ENCODE data around the gene RCAN1. TPM values are rescaled to one million over a fixed set of nuclear protein-coding genes. Genes with fewer than 3 reads are reported as not detected.
"Not testable (repeated sequence)": the region's sequence is repeated elsewhere in the genome, so short reads cannot be mapped to it uniquely, and the experiment has no call there.

The RCAN1 gene
- total RNA-seq, 1 donor from 2014 or later, result 22.8 TPM

- DNase-seq (ENCODE audit: low spot score), result no peak
Observed at GRCh38 chr21:34569381-34569979, 45.4 kb downstream of the RCAN1 start.

GRCh38 chr21:34568801-34569200 is 46.1 kb downstream of the RCAN1 start:
- DNase-seq (ENCODE audit: low spot score), result not testable (repeated sequence)

- DNase-seq (ENCODE audit: low spot score), result no peak
Observed at GRCh38 chr21:34567604-34568155, 47.2 kb downstream of the RCAN1 start.

- DNase-seq (ENCODE audit: low spot score), result no peak
Observed at GRCh38 chr21:34565238-34565637, 49.7 kb downstream of the RCAN1 start.

GRCh38 chr21:34563370-34563769 is 51.5 kb downstream of the RCAN1 start:
- DNase-seq (ENCODE audit: low spot score), result not testable (repeated sequence)

GRCh38 chr21:34561806-34562205 is 53.1 kb downstream of the RCAN1 start:
- no peak for DNase-seq (ENCODE audit: low spot score)

- no peak for DNase-seq (ENCODE audit: low spot score)
Observed at GRCh38 chr21:34560609-34561008, 54.3 kb downstream of the RCAN1 start.

- no peak for DNase-seq (ENCODE audit: low spot score)
Observed at GRCh38 chr21:34560021-34560420, 54.9 kb downstream of the RCAN1 start.

- no peak for DNase-seq (ENCODE audit: low spot score)
Observed at GRCh38 chr21:34559089-34559631, 55.8 kb downstream of the RCAN1 start.

GRCh38 chr21:34558166-34558565 is 56.7 kb downstream of the RCAN1 start:
- DNase-seq (ENCODE audit: low spot score), result no peak

GRCh38 chr21:34557261-34557660 is 57.7 kb downstream of the RCAN1 start:
- no peak for DNase-seq (ENCODE audit: low spot score)

- not testable (repeated sequence) for DNase-seq (ENCODE audit: low spot score)
Observed at GRCh38 chr21:34554670-34555069, 60.2 kb downstream of the RCAN1 start.

GRCh38 chr21:34554227-34554626 is 60.7 kb downstream of the RCAN1 start:
- DNase-seq (ENCODE audit: low spot score), result no peak

- no peak for DNase-seq (ENCODE audit: low spot score)
Observed at GRCh38 chr21:34553151-34553952, 61.6 kb downstream of the RCAN1 start.

GRCh38 chr21:34552360-34553098 is 62.4 kb downstream of the RCAN1 start:
- no peak for DNase-seq (ENCODE audit: low spot score)

- no peak for DNase-seq (ENCODE audit: low spot score)
Observed at GRCh38 chr21:34550182-34550799, 64.6 kb downstream of the RCAN1 start.

GRCh38 chr21:34548781-34549376 is 66.0 kb downstream of the RCAN1 start:
- no peak for DNase-seq (ENCODE audit: low spot score)

- DNase-seq (ENCODE audit: low spot score), result no peak
Observed at GRCh38 chr21:34546542-34546941, 68.4 kb downstream of the RCAN1 start.

GRCh38 chr21:34545079-34545884 is 69.6 kb downstream of the RCAN1 start:
- peak; percentile 60 for DNase-seq (ENCODE audit: low spot score)

GRCh38 chr21:34544032-34544496 is 70.8 kb downstream of the RCAN1 start:
- peak; percentile 78 for DNase-seq (ENCODE audit: low spot score)

Data from ureter (tissue), 1 donor.